Measurements from ENCODE around the gene SLC31A2.
"Not testable (repeated sequence)": the region's sequence is repeated elsewhere in the genome, so short reads cannot be mapped to it uniquely, and the experiment has no call there.

The SLC31A2 gene

GRCh38 chr9:113137196-113138168 lies 13.3 kb upstream of the SLC31A2 start:
- WGBS, 2 experiments (ENCODE audit: insufficient coverage in 2 of 2): 73 to 75% methylated on average over 6 to 8 of the region's 9 CpGs
- H3K27ac ChIP-seq (ENCODE audit: low read depth, low read length, severe bottlenecking): no peak overlapping the region
- H3K4me3 ChIP-seq (ENCODE audit: extremely low read depth, insufficient read depth, low read length, poor library complexity, severe bottlenecking): no peak overlapping the region
- H3K36me3 ChIP-seq (ENCODE audit: control insufficient read depth, insufficient read depth, low read length): no peaks in the 10 kb centered on the region
- no peaks in the 10 kb centered on the region for H3K4me1 ChIP-seq (ENCODE audit: control insufficient read depth, insufficient read depth, low read length, poor library complexity, severe bottlenecking)
- H3K9me3 ChIP-seq (ENCODE audit: control insufficient read depth, low read length): no peaks in the 10 kb centered on the region

DNA sequence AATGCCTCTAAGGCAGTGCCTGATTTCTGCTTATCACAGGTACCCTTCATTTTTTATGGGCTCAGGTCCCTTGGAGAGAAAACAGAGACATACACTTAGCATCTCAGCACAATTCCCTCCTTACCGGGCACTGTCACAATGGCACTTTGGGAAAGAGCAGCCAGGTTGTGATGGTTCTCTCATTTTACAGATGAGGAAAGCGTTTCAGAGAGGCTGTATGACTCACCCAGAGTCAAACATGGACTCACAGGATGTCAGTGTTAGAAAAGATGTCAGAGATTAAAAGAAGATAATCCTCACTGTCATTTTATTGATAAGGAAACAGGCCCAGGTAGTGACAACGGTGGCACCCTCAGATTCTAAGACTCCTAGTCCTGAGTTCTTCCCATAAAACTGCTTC lies 12.0 kb upstream of the SLC31A2 start:
- no peak overlapping the region for H3K4me3 ChIP-seq (ENCODE audit: extremely low read depth, insufficient read depth, low read length, poor library complexity, severe bottlenecking)
- peaks cover 3% of the 10 kb centered on the region for H3K9me3 ChIP-seq (ENCODE audit: control insufficient read depth, low read length)
- H3K27ac ChIP-seq (ENCODE audit: low read depth, low read length, severe bottlenecking): no peak overlapping the region
- H3K36me3 ChIP-seq (ENCODE audit: control insufficient read depth, insufficient read depth, low read length): no peaks in the 10 kb centered on the region
- 76 to 82% methylated on average over 2 to 3 of the region's 3 CpGs for WGBS, 2 experiments (ENCODE audit: insufficient coverage in 2 of 2)
- no peaks in the 10 kb centered on the region for H3K4me1 ChIP-seq (ENCODE audit: control insufficient read depth, insufficient read depth, low read length, poor library complexity, severe bottlenecking)

GRCh38 chr9:113139225-113139829 lies 11.5 kb upstream of the SLC31A2 start:
- 72 to 92% methylated on average over 3 to 4 of the region's 4 CpGs for WGBS, 2 experiments (ENCODE audit: insufficient coverage in 2 of 2)
- Histone ChIP-seq H3K27ac (ENCODE audit: low read depth, low read length, severe bottlenecking) (no peak overlapping the region), H3K9me3 (ENCODE audit: control insufficient read depth, low read length) (peaks cover 3% of the 10 kb centered on the region), H3K4me1 (ENCODE audit: control insufficient read depth, insufficient read depth, low read length, poor library complexity, severe bottlenecking) (no peaks in the 10 kb centered on the region), H3K4me3 (ENCODE audit: extremely low read depth, insufficient read depth, low read length, poor library complexity, severe bottlenecking) (no peak overlapping the region), H3K36me3 (ENCODE audit: control insufficient read depth, insufficient read depth, low read length) (no peaks in the 10 kb centered on the region)

DNA sequence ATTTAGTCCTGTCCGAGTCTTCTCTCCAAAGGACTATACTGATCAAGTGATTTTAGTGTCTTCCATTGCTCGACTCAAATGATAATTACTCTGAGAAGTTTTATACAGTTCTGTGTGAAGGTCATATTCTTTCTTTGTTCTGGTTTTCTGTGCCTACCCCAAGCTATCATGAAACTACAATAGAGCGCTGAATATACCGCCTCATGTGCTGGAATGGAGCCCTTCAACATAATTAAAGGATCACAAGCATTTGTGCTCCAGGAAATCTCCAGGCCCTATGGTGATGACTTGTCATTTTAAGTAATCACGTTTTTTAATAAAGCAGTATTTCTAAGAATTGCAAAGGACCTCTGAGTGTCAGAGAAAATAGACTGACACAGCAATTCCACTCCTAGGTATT lies 10.9 kb upstream of the SLC31A2 start:
- 88% methylated on average over 2 of the region's 5 CpGs; no CpG with 5 or more reads in 1 of the 2 experiments for WGBS, 2 experiments (ENCODE audit: insufficient coverage in 2 of 2)
- no peak overlapping the region for H3K4me3 ChIP-seq (ENCODE audit: extremely low read depth, insufficient read depth, low read length, poor library complexity, severe bottlenecking)
- no peaks in the 10 kb centered on the region for H3K36me3 ChIP-seq (ENCODE audit: control insufficient read depth, insufficient read depth, low read length)
- no peak overlapping the region for H3K27ac ChIP-seq (ENCODE audit: low read depth, low read length, severe bottlenecking)
- peaks cover 3% of the 10 kb centered on the region for H3K9me3 ChIP-seq (ENCODE audit: control insufficient read depth, low read length)
- H3K4me1 ChIP-seq (ENCODE audit: control insufficient read depth, insufficient read depth, low read length, poor library complexity, severe bottlenecking): no peaks in the 10 kb centered on the region

DNA sequence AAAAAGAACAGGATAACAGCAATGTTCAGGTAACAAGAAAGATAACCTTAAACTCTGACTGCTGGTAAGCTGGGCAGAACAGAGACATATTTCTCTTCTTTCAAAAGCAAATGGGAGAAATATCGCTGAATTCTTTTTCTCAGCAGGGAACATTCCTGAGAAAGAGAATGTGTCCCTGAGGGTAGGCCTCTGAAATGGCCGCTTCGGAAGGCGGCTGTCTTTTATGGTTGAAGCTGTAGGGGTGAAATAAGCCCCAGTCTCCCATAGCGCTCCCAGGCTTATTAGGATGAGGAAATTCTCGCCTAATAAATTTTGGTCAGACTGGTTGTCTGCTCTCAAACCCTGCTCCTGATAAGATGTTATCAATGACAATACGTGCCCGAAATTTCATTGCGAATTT lies 9.9 kb upstream of the SLC31A2 start:
- WGBS, 2 experiments (ENCODE audit: insufficient coverage in 2 of 2): 82 to 95% methylated on average over 4 to 8 of the region's 9 CpGs
- H3K4me1 ChIP-seq (ENCODE audit: control insufficient read depth, insufficient read depth, low read length, poor library complexity, severe bottlenecking); H3K4me3 ChIP-seq (ENCODE audit: extremely low read depth, insufficient read depth, low read length, poor library complexity, severe bottlenecking); H3K9me3 ChIP-seq (ENCODE audit: control insufficient read depth, low read length); H3K36me3 ChIP-seq (ENCODE audit: control insufficient read depth, insufficient read depth, low read length); H3K27ac ChIP-seq (ENCODE audit: low read depth, low read length, severe bottlenecking): not testable (repeated sequence)

GRCh38 chr9:113143432-113144227 lies 7.2 kb upstream of the SLC31A2 start:
- Histone ChIP-seq H3K4me1 (ENCODE audit: control insufficient read depth, insufficient read depth, low read length, poor library complexity, severe bottlenecking) (no peaks in the 10 kb centered on the region), H3K4me3 (ENCODE audit: extremely low read depth, insufficient read depth, low read length, poor library complexity, severe bottlenecking) (no peak overlapping the region), H3K9me3 (ENCODE audit: control insufficient read depth, low read length) (peaks cover 3% of the 10 kb centered on the region), H3K36me3 (ENCODE audit: control insufficient read depth, insufficient read depth, low read length) (no peaks in the 10 kb centered on the region), H3K27ac (ENCODE audit: low read depth, low read length, severe bottlenecking) (no peak overlapping the region)
- 72 to 91% methylated on average over 2 to 4 of the region's 5 CpGs for WGBS, 2 experiments (ENCODE audit: insufficient coverage in 2 of 2)

GRCh38 chr9:113148372-113148705 lies 2.5 kb upstream of the SLC31A2 start:
- Histone ChIP-seq H3K4me1 (ENCODE audit: control insufficient read depth, insufficient read depth, low read length, poor library complexity, severe bottlenecking) (no peaks in the 10 kb centered on the region), H3K36me3 (ENCODE audit: control insufficient read depth, insufficient read depth, low read length) (no peaks in the 10 kb centered on the region), H3K4me3 (ENCODE audit: extremely low read depth, insufficient read depth, low read length, poor library complexity, severe bottlenecking) (no peak overlapping the region), H3K27ac (ENCODE audit: low read depth, low read length, severe bottlenecking) (no peak overlapping the region), H3K9me3 (ENCODE audit: control insufficient read depth, low read length) (no peaks in the 10 kb centered on the region)
- WGBS, 2 experiments (ENCODE audit: insufficient coverage in 2 of 2): 60 to 93% methylated on average over 1 to 2 of the region's 6 CpGs

GRCh38 chr9:113148781-113149510 lies 1.9 kb upstream of the SLC31A2 start:
- no peak overlapping the region for H3K27ac ChIP-seq (ENCODE audit: low read depth, low read length, severe bottlenecking)
- no peak overlapping the region for H3K4me3 ChIP-seq (ENCODE audit: extremely low read depth, insufficient read depth, low read length, poor library complexity, severe bottlenecking)
- H3K9me3 ChIP-seq (ENCODE audit: control insufficient read depth, low read length): no peaks in the 10 kb centered on the region
- H3K36me3 ChIP-seq (ENCODE audit: control insufficient read depth, insufficient read depth, low read length): no peaks in the 10 kb centered on the region
- H3K4me1 ChIP-seq (ENCODE audit: control insufficient read depth, insufficient read depth, low read length, poor library complexity, severe bottlenecking): no peaks in the 10 kb centered on the region
- 85 to 98% methylated on average over 5 to 6 of the region's 8 CpGs for whole genome bisulfite sequencing, 2 experiments (ENCODE audit: insufficient coverage in 2 of 2)

GRCh38 chr9:113149561-113149960 lies 1.2 kb upstream of the SLC31A2 start:
- WGBS, 2 experiments (ENCODE audit: insufficient coverage in 2 of 2): 84 to 96% methylated on average over 9 to 10 of the region's 10 CpGs

More at GRCh38 chr9:113149561-113149960, 1.2 kb upstream of the SLC31A2 start:
- H3K4me3 ChIP-seq (ENCODE audit: extremely low read depth, insufficient read depth, low read length, poor library complexity, severe bottlenecking); H3K4me1 ChIP-seq (ENCODE audit: control insufficient read depth, insufficient read depth, low read length, poor library complexity, severe bottlenecking); H3K36me3 ChIP-seq (ENCODE audit: control insufficient read depth, insufficient read depth, low read length); H3K27ac ChIP-seq (ENCODE audit: low read depth, low read length, severe bottlenecking); H3K9me3 ChIP-seq (ENCODE audit: control insufficient read depth, low read length): not testable (repeated sequence)

All from mesodermal cell (in vitro differentiated cells).